HL-60 (cell line): ENCODE data around the gene TNIK.

ENCODE experiments used
- DNase-seq, 2 experiments: peaks; one replicate each; pipeline ENCODE4 v3.0.0-alpha.2; 2010 to 2020; ENCODE audit warnings: low read depth in 1 of 2, low spot score in 1 of 2
- H3K27ac ChIP-seq: fragments of 250-450 bp; sonication (Bioruptor Pico); replicated peaks from 2 replicates; pipeline ENCODE4 v1.5.1; 2020; ENCODE audit warnings: mild to moderate bottlenecking, moderate library complexity
- H3K27me3 ChIP-seq: fragments of 250-450 bp; sonication (Bioruptor Pico); 2 replicates; pipeline ENCODE4 v1.5.1; 2021; ENCODE audit warnings: mild to moderate bottlenecking, moderate library complexity; ENCODE audit not compliant: insufficient read depth, poor library complexity, severe bottlenecking
- H3K4me3 ChIP-seq: replicated peaks from 2 replicates; pipeline ENCODE4 v1.5.1; 2011; ENCODE audit warnings: mild to moderate bottlenecking, control low read depth, low read length; ENCODE audit not compliant: insufficient read depth
- GABPA ChIP-seq: IDR thresholded peaks from 2 replicates; pipeline ENCODE4 v1.6.1; 2012; ENCODE audit warnings: low read depth
- POLR2AphosphoS5 ChIP-seq: IDR thresholded peaks from 2 replicates; pipeline ENCODE4 v1.6.1; 2012; ENCODE audit warnings: low read depth
- SPI1 ChIP-seq: IDR thresholded peaks from 2 replicates; pipeline ENCODE4 v1.6.1; 2012; ENCODE audit warnings: low read depth, mild to moderate bottlenecking, borderline replicate concordance
- TF ChIP-seq, protein P1 (sequence below): IDR thresholded peaks from 2 replicates; pipeline ENCODE4 v1.6.1; 2012; ENCODE audit warnings: low read depth; ENCODE audit not compliant: insufficient replicate concordance
- TF ChIP-seq, protein P2 (sequence below): IDR thresholded peaks from one replicate; pipeline ENCODE4 v1.5.1; 2011; ENCODE audit warnings: low read length, control low read depth, inconsistent platforms; ENCODE audit not compliant: insufficient read depth

Gene TNIK

DNA sequence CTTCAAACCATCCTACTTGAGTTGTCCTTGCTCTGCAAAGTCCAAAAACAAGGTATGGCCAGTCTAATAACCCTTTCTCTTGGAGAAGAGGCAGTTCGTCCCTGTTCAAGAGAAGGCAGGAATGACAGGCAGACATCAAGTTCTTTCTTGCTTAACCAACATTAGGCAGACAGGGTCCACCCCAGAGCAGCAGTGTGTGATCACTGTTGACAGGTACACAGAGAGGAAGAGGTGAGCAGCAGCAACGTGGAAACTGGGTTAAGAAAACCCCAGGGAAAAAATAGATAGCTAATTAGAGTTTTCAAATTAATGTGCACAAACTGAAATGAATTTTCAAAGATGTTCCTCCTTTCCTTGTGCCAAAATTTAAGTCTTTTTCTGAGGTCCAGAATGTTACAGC, 48.2 kb downstream of the TNIK start:
- Histone ChIP-seq H3K4me3 (no peak overlapping the region), H3K27ac (no peak overlapping the region), H3K27me3 (no peaks in the 10 kb centered on the region)
- no peak for DNase-seq
- TF ChIP-seq GABPA (no peak), SPI1 (no peak), POLR2AphosphoS5 (no peak)
- TF ChIP-seq, protein P1, sequence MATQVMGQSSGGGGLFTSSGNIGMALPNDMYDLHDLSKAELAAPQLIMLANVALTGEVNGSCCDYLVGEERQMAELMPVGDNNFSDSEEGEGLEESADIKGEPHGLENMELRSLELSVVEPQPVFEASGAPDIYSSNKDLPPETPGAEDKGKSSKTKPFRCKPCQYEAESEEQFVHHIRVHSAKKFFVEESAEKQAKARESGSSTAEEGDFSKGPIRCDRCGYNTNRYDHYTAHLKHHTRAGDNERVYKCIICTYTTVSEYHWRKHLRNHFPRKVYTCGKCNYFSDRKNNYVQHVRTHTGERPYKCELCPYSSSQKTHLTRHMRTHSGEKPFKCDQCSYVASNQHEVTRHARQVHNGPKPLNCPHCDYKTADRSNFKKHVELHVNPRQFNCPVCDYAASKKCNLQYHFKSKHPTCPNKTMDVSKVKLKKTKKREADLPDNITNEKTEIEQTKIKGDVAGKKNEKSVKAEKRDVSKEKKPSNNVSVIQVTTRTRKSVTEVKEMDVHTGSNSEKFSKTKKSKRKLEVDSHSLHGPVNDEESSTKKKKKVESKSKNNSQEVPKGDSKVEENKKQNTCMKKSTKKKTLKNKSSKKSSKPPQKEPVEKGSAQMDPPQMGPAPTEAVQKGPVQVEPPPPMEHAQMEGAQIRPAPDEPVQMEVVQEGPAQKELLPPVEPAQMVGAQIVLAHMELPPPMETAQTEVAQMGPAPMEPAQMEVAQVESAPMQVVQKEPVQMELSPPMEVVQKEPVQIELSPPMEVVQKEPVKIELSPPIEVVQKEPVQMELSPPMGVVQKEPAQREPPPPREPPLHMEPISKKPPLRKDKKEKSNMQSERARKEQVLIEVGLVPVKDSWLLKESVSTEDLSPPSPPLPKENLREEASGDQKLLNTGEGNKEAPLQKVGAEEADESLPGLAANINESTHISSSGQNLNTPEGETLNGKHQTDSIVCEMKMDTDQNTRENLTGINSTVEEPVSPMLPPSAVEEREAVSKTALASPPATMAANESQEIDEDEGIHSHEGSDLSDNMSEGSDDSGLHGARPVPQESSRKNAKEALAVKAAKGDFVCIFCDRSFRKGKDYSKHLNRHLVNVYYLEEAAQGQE, result no peak
- TF ChIP-seq, protein P2, sequence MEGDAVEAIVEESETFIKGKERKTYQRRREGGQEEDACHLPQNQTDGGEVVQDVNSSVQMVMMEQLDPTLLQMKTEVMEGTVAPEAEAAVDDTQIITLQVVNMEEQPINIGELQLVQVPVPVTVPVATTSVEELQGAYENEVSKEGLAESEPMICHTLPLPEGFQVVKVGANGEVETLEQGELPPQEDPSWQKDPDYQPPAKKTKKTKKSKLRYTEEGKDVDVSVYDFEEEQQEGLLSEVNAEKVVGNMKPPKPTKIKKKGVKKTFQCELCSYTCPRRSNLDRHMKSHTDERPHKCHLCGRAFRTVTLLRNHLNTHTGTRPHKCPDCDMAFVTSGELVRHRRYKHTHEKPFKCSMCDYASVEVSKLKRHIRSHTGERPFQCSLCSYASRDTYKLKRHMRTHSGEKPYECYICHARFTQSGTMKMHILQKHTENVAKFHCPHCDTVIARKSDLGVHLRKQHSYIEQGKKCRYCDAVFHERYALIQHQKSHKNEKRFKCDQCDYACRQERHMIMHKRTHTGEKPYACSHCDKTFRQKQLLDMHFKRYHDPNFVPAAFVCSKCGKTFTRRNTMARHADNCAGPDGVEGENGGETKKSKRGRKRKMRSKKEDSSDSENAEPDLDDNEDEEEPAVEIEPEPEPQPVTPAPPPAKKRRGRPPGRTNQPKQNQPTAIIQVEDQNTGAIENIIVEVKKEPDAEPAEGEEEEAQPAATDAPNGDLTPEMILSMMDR, result no peak

GRCh38 chr3:171410186-171410585, 50.0 kb downstream of the TNIK start:
- H3K27me3 ChIP-seq, result no peaks in the 10 kb centered on the region
- no peak for DNase-seq
- TF ChIP-seq, protein P1, result no peak
- no peak overlapping the region for H3K27ac ChIP-seq
- H3K4me3 ChIP-seq, result no peak overlapping the region

GRCh38 chr3:171407759-171408158, 52.4 kb downstream of the TNIK start:
- H3K27ac ChIP-seq, result no peak overlapping the region
- TF ChIP-seq, protein P1, result no peak
- TF ChIP-seq, protein P2, result no peak
- TF ChIP-seq SPI1, result no peak
- TF ChIP-seq POLR2AphosphoS5, result no peak
- TF ChIP-seq GABPA, result no peak
- DNase-seq, result no peak
- no peaks in the 10 kb centered on the region for H3K27me3 ChIP-seq
- no peak overlapping the region for H3K4me3 ChIP-seq
